Astrocyte (in vitro differentiated cells and primary cell): ENCODE measurements around the gene PCSK4. TPM values are rescaled to one million over a fixed set of nuclear protein-coding genes. Genes with fewer than 3 reads are reported as not detected.
A peak's percentile ranks its signal among the peaks of the same experiment; 100 is the strongest.

Experiments
- DNase-seq: peaks from one replicate; pipeline ENCODE4 v3.0.0-alpha.2; 2010; ENCODE audit warnings: low read depth
- FAIRE-seq: peaks from 2 replicates; lab custom pipeline; 2011; peaks lifted over from hg19 to GRCh38; lab: Jason Lieb, UNC
- H2AFZ ChIP-seq: 2 replicates; pipeline ENCODE4 v1.6.0; 2012; ENCODE audit warnings: low read depth, low read length, inconsistent platforms
- H3K27ac ChIP-seq: 2 replicates; pipeline ENCODE4 v1.5.1; 2011; ENCODE audit warnings: low read depth, low read length, inconsistent platforms
- H3K27me3 ChIP-seq: 2 replicates; pipeline ENCODE4 v1.6.0; 2011; ENCODE audit warnings: low read length, inconsistent platforms; ENCODE audit not compliant: insufficient read depth
- H3K36me3 ChIP-seq: 2 replicates; pipeline ENCODE4 v1.5.1; 2011; ENCODE audit warnings: low read length, inconsistent platforms; ENCODE audit not compliant: insufficient read depth
- H3K4me1 ChIP-seq: 2 replicates; pipeline ENCODE4 v1.5.1; 2011; ENCODE audit warnings: low read length, inconsistent platforms; ENCODE audit not compliant: insufficient read depth
- H3K4me2 ChIP-seq: 2 replicates; pipeline ENCODE4 v1.6.0; 2012; ENCODE audit warnings: low read length, inconsistent platforms
- H3K4me3 ChIP-seq: 2 replicates; pipeline ENCODE4 v1.5.1; 2011; ENCODE audit warnings: low read depth, mild to moderate bottlenecking, low read length, inconsistent platforms; ENCODE audit not compliant: insufficient read depth
- H3K79me2 ChIP-seq: 2 replicates; pipeline ENCODE4 v1.6.0; 2012; ENCODE audit warnings: mild to moderate bottlenecking, low read length, inconsistent platforms; ENCODE audit not compliant: insufficient read depth
- H3K9ac ChIP-seq: 2 replicates; pipeline ENCODE4 v1.6.0; 2012; ENCODE audit warnings: mild to moderate bottlenecking, low read length, inconsistent platforms
- H3K9me3 ChIP-seq: 2 replicates; pipeline ENCODE4 v1.5.1; 2012; ENCODE audit warnings: low read depth, mild to moderate bottlenecking, low read length, inconsistent platforms; ENCODE audit not compliant: insufficient read depth
- H4K20me1 ChIP-seq: 2 replicates; pipeline ENCODE4 v1.6.0; 2012; ENCODE audit warnings: low read length, inconsistent platforms; ENCODE audit not compliant: insufficient read depth
- H3K27ac Mint-ChIP-seq: one replicate; pipeline ENCODE4 v1.8.0; 2021; ENCODE audit warnings: mild to moderate bottlenecking, mixed read lengths; ENCODE audit not compliant: unreplicated experiment
- H3K27me3 Mint-ChIP-seq: one replicate; pipeline ENCODE4 v1.8.0; 2021; ENCODE audit warnings: low read depth, mixed read lengths; ENCODE audit not compliant: unreplicated experiment
- H3K36me3 Mint-ChIP-seq: one replicate; pipeline ENCODE4 v1.8.0; 2021; ENCODE audit warnings: low read depth, mixed read lengths; ENCODE audit not compliant: unreplicated experiment
- H3K4me1 Mint-ChIP-seq: one replicate; pipeline ENCODE4 v1.8.0; 2021; ENCODE audit warnings: low read depth, mixed read lengths; ENCODE audit not compliant: unreplicated experiment
- H3K4me3 Mint-ChIP-seq: one replicate; pipeline ENCODE4 v1.8.0; 2021; ENCODE audit warnings: mild to moderate bottlenecking, moderate library complexity, mixed read lengths; ENCODE audit not compliant: unreplicated experiment
- H3K9me3 Mint-ChIP-seq: one replicate; pipeline ENCODE4 v1.8.0; 2021; ENCODE audit warnings: mild to moderate bottlenecking, mixed read lengths; ENCODE audit not compliant: unreplicated experiment
- EZH2 ChIP-seq: IDR thresholded peaks from 2 replicates; pipeline ENCODE4 v1.6.1; 2012; ENCODE audit warnings: mild to moderate bottlenecking, low read length, inconsistent platforms; ENCODE audit not compliant: insufficient read depth
- total RNA-seq: library from RNA; stranded (reverse); gene quantifications from 2 replicates; pipeline ENCODE4 v1.2.1, GENCODE V29; 2021
- TF ChIP-seq, protein P1 (sequence below): IDR thresholded peaks from 2 replicates; pipeline ENCODE4 v1.5.1; 2011; ENCODE audit warnings: low read depth, mild to moderate bottlenecking, inconsistent platforms, low read length, moderate library complexity; ENCODE audit not compliant: insufficient read depth

PCSK4 gene
- total RNA-seq, 1 donor from 2014 or later: 2.7 TPM

DNA sequence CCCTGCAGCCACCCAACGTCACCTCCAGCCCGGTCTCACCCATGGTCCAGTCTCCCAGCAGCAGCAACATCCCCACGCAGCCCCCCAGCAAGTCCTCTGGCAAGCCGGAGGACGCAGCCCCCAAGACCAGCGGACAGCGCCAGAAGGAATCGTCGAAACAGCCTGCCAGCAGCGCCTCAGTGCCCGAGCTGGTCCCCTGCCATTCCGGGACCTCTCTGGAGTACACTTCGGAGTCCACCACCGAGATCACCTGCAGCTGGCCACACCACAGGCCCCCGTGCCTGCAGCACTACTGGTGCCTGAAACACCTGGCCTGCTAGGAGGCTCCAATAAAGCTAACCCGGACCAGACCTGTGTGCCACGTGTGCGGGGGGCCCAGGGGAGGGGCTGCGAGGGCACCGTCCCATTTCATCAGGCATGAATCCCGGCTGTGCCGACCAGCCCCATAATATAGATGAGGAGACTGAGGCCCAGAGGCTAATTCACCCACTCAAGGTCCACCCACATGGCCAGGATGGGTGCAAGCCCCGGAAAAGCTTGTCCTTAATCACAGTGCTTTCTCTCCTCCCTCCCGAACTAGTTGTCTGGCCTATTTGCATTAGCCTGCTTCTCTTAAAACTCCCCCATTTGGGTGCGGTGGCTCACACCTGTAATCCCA, 7.6 kb upstream of the PCSK4 start:
- Mint-ChIP-seq H3K4me3 (peak overlapping the region; percentile 6), H3K27me3 (peaks cover 15% of the 10 kb centered on the region), H3K36me3 (no peaks in the 10 kb centered on the region), H3K27ac (no peak overlapping the region), H3K9me3 (no peaks in the 10 kb centered on the region), H3K4me1 (no peaks in the 10 kb centered on the region)
- H3K4me3 ChIP-seq: no peak overlapping the region
- H3K27ac ChIP-seq: no peak overlapping the region
- no peaks in the 10 kb centered on the region for H3K36me3 ChIP-seq
- no peak for FAIRE-seq
- no peaks in the 10 kb centered on the region for H3K9me3 ChIP-seq
- no peaks in the 10 kb centered on the region for H3K79me2 ChIP-seq
- no peaks in the 10 kb centered on the region for H3K4me1 ChIP-seq
- TF ChIP-seq EZH2: no peak
- TF ChIP-seq, protein P1, sequence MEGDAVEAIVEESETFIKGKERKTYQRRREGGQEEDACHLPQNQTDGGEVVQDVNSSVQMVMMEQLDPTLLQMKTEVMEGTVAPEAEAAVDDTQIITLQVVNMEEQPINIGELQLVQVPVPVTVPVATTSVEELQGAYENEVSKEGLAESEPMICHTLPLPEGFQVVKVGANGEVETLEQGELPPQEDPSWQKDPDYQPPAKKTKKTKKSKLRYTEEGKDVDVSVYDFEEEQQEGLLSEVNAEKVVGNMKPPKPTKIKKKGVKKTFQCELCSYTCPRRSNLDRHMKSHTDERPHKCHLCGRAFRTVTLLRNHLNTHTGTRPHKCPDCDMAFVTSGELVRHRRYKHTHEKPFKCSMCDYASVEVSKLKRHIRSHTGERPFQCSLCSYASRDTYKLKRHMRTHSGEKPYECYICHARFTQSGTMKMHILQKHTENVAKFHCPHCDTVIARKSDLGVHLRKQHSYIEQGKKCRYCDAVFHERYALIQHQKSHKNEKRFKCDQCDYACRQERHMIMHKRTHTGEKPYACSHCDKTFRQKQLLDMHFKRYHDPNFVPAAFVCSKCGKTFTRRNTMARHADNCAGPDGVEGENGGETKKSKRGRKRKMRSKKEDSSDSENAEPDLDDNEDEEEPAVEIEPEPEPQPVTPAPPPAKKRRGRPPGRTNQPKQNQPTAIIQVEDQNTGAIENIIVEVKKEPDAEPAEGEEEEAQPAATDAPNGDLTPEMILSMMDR: no peak
- H3K27me3 ChIP-seq: peaks cover 1% of the 10 kb centered on the region
- no peak overlapping the region for H3K9ac ChIP-seq
- no peak overlapping the region for H3K4me2 ChIP-seq
- no peak for DNase-seq
- no peaks in the 10 kb centered on the region for H4K20me1 ChIP-seq
- no peak overlapping the region for H2AFZ ChIP-seq

DNA sequence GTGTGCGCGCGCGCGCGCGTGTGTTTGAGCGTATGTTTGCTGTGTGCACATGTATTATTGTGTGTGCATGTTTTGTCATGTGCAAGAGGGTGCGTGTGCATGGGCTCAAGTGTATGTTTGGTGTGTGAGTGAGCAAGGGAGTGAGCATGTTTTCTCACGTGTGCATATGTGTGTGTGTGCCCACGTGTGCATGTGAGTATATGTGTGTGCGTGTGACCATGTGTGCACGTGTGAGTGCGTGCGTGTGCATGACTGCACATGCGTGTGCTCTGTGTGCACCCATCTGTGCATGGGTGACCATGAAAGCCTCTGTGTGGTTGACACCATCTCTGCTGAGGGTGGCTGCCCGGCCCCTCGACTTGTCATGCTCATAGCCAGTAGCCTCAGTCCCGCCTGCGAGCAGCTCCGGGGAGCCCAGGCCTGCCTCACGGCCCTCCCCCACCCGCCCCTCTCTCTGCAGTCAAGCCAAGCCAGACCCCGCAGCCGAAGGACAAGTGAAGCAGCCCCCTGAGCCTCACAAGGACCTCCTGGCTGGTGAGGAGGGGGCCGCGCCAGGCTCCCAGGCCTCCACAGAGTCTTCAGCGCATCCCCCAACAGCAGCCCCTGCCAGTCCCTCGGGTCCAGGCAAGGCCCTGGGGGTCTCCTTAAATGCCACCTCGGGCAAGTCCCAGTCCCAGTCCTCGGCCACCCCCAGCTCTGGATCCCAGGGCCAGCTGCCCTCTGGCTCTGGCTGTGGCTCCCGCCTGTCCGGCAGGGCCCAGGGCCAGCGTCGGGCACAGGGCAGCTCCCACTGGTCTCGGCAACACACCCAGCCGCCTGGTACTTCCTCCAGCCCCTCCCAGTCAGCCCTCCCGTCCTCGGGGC, 6.8 kb upstream of the PCSK4 start:
- FAIRE-seq: no peak
- Histone ChIP-seq H4K20me1 (no peaks in the 10 kb centered on the region), H3K4me2 (no peak overlapping the region), H3K9me3 (no peaks in the 10 kb centered on the region), H3K27me3 (no peaks in the 10 kb centered on the region), H3K27ac (no peak overlapping the region), H3K79me2 (no peaks in the 10 kb centered on the region), H3K9ac (no peak overlapping the region), H3K36me3 (no peaks in the 10 kb centered on the region), H3K4me1 (no peaks in the 10 kb centered on the region), H3K4me3 (no peak overlapping the region), H2AFZ (no peak overlapping the region)
- peaks cover 14% of the 10 kb centered on the region for H3K27me3 Mint-ChIP-seq
- H3K9me3 Mint-ChIP-seq: no peaks in the 10 kb centered on the region
- TF ChIP-seq, protein P1: no peak
- no peak for TF ChIP-seq EZH2
- no peak for DNase-seq
- H3K4me1 Mint-ChIP-seq: no peaks in the 10 kb centered on the region
- peak overlapping the region; percentile 6 for H3K4me3 Mint-ChIP-seq
- H3K36me3 Mint-ChIP-seq: no peaks in the 10 kb centered on the region
- H3K27ac Mint-ChIP-seq: no peak overlapping the region
